Activated naive CD8-positive, alpha-beta T cell treated with anti-CD3 and anti-CD28 coated beads, Interleukin-2, amount 10 ng/mL, durations not matched to agents 7 days and 5 days (primary cell): Measurements from ENCODE around the gene TBXAS1. TPM values are rescaled to one million over a fixed set of nuclear protein-coding genes. Genes with fewer than 3 reads are reported as not detected.
"Not testable (repeated sequence)": the region's sequence is repeated elsewhere in the genome, so short reads cannot be mapped to it uniquely, and the experiment has no call there.

Experiments used
- ATAC-seq: fragments of 150-1000 bp; cut with Tn5 transposase; one replicate; pipeline ENCODE4 v1.10.0; 2021; ENCODE audit warnings: low read depth, moderate library complexity
- POLR2A ChIA-PET: fragments of 350-600 bp; sonication (Branson Sonifier 250); formaldehyde crosslinking; loops from one replicate; lab custom pipeline; 2021; ENCODE audit warnings: antibody characterized with exemption; lab: Charles Lee
- DNase-seq: peaks from one replicate; pipeline ENCODE4 v3.0.0; 2021
- H3K27ac Mint-ChIP-seq: one replicate; pipeline ENCODE4 v1.8.0; 2022; ENCODE audit warnings: mild to moderate bottlenecking, mixed read lengths
- H3K27me3 Mint-ChIP-seq: one replicate; pipeline ENCODE4 v1.8.0; 2022; ENCODE audit warnings: mild to moderate bottlenecking, moderate library complexity, mixed read lengths
- H3K36me3 Mint-ChIP-seq: one replicate; pipeline ENCODE4 v1.8.0; 2021; ENCODE audit warnings: mild to moderate bottlenecking, mixed read lengths
- H3K4me1 Mint-ChIP-seq: one replicate; pipeline ENCODE4 v1.8.0; 2021; ENCODE audit warnings: mixed read lengths
- H3K4me3 Mint-ChIP-seq: one replicate; pipeline ENCODE4 v1.8.0; 2022; ENCODE audit warnings: mild to moderate bottlenecking, moderate library complexity, mixed read lengths
- H3K9me3 Mint-ChIP-seq: one replicate; pipeline ENCODE4 v1.8.0; 2021; ENCODE audit warnings: mixed read lengths
- total RNA-seq, 2 experiments: library from RNA; stranded (reverse); gene quantifications; one replicate each; pipeline ENCODE4 v1.2.3, GENCODE V29; 2021

The TBXAS1 gene
- total RNA-seq, 2 experiments from 2014 or later: 2.1 to 3.0 TPM

- H3K9me3 Mint-ChIP-seq, H3K4me1 Mint-ChIP-seq, H3K27ac Mint-ChIP-seq, POLR2A ChIA-PET, H3K4me3 Mint-ChIP-seq, ATAC-seq, H3K36me3 Mint-ChIP-seq, DNase-seq: not testable (repeated sequence)
- H3K27me3 Mint-ChIP-seq: peaks cover 16% of the 10 kb centered on the region
These were observed 74.0 kb downstream of the TBXAS1 start for GRCh38 chr7:139903103-139903477.

GRCh38 chr7:139906879-139907278, 77.8 kb downstream of the TBXAS1 start:
- Mint-ChIP-seq H3K36me3 (no peaks in the 10 kb centered on the region), H3K9me3 (peaks cover 6% of the 10 kb centered on the region), H3K27ac (no peak overlapping the region), H3K4me3 (no peak overlapping the region), H3K4me1 (no peaks in the 10 kb centered on the region), H3K27me3 (peaks cover 18% of the 10 kb centered on the region)
- POLR2A ChIA-PET: no interaction called here
- DNase-seq (no peak), ATAC-seq (no peak)

- H3K27me3 Mint-ChIP-seq: peaks cover 12% of the 10 kb centered on the region
- H3K9me3 Mint-ChIP-seq: no peaks in the 10 kb centered on the region
- H3K4me1 Mint-ChIP-seq: peaks cover under 1% of the 10 kb centered on the region
- H3K4me3 Mint-ChIP-seq: no peak overlapping the region
- H3K27ac Mint-ChIP-seq: no peak overlapping the region
- DNase-seq (no peak), ATAC-seq (no peak)
- POLR2A ChIA-PET: no interaction called here
- H3K36me3 Mint-ChIP-seq: no peaks in the 10 kb centered on the region
These were observed 79.7 kb downstream of the TBXAS1 start for GRCh38 chr7:139908792-139909191.

GRCh38 chr7:139909379-139910050, 80.5 kb downstream of the TBXAS1 start:
- POLR2A ChIA-PET: no interaction called here

GRCh38 chr7:139913021-139913844, 84.2 kb downstream of the TBXAS1 start:
- no peak overlapping the region for H3K4me3 Mint-ChIP-seq
- H3K27me3 Mint-ChIP-seq: peaks cover 6% of the 10 kb centered on the region
- H3K36me3 Mint-ChIP-seq: peaks cover 2% of the 10 kb centered on the region
- H3K9me3 Mint-ChIP-seq: no peaks in the 10 kb centered on the region
- no peak overlapping the region for H3K27ac Mint-ChIP-seq
- no peak for ATAC-seq
- H3K4me1 Mint-ChIP-seq: peaks cover 15% of the 10 kb centered on the region
- POLR2A ChIA-PET: interaction anchor here (0.6 to 0.7 kb wide), 2 partner anchors 8 to 280 kb away, joined by 4 read pairs; no protein-coding TSS in a partner anchor
- no peak for DNase-seq

More at GRCh38 chr7:139909379-139910050, 80.5 kb downstream of the TBXAS1 start:
- Mint-ChIP-seq H3K4me1 (peaks cover 1% of the 10 kb centered on the region), H3K27me3 (peaks cover 11% of the 10 kb centered on the region), H3K36me3 (no peaks in the 10 kb centered on the region), H3K4me3 (no peak overlapping the region), H3K9me3 (no peaks in the 10 kb centered on the region), H3K27ac (no peak overlapping the region)
- DNase-seq: no peak
- ATAC-seq: no peak

- peaks cover 15% of the 10 kb centered on the region for H3K4me1 Mint-ChIP-seq
- H3K27me3 Mint-ChIP-seq: peaks cover 6% of the 10 kb centered on the region
These were observed 84.7 kb downstream of the TBXAS1 start for GRCh38 chr7:139913845-139914135.

GRCh38 chr7:139914306-139915267, 85.5 kb downstream of the TBXAS1 start:
- H3K27ac Mint-ChIP-seq: no peak overlapping the region
- ATAC-seq (no peak), DNase-seq (no peak)
- peaks cover 2% of the 10 kb centered on the region for H3K36me3 Mint-ChIP-seq
- POLR2A ChIA-PET: interaction anchor here (0.7 kb wide), 1 partner anchor 281 kb away, joined by 4 read pairs; no protein-coding TSS in a partner anchor
- H3K4me1 Mint-ChIP-seq: peaks cover 15% of the 10 kb centered on the region
- no peak overlapping the region for H3K4me3 Mint-ChIP-seq
- H3K9me3 Mint-ChIP-seq: peaks cover 2% of the 10 kb centered on the region
- peaks cover 6% of the 10 kb centered on the region for H3K27me3 Mint-ChIP-seq

More at GRCh38 chr7:139913845-139914135, 84.7 kb downstream of the TBXAS1 start:
- Mint-ChIP-seq H3K27ac (peak overlapping the region; percentile 33), H3K36me3 (peaks cover 2% of the 10 kb centered on the region), H3K9me3 (peaks cover 2% of the 10 kb centered on the region), H3K4me3 (no peak overlapping the region)
- no peak for DNase-seq
- no peak for ATAC-seq
- POLR2A ChIA-PET: interaction anchor here (0.7 kb wide), 1 partner anchor 281 kb away, joined by 4 read pairs; no protein-coding TSS in a partner anchor

GRCh38 chr7:139915268-139915863, 86.3 kb downstream of the TBXAS1 start:
- Mint-ChIP-seq H3K27me3 (peaks cover 6% of the 10 kb centered on the region), H3K36me3 (peaks cover 2% of the 10 kb centered on the region), H3K4me3 (no peak overlapping the region), H3K4me1 (peaks cover 15% of the 10 kb centered on the region), H3K9me3 (peaks cover 2% of the 10 kb centered on the region), H3K27ac (no peak overlapping the region)
- no peak for DNase-seq
- no peak for ATAC-seq
- POLR2A ChIA-PET: interaction anchor here (0.5 kb wide), 1 partner anchor 347 kb away, joined by 3 read pairs; no protein-coding TSS in a partner anchor

GRCh38 chr7:139915864-139916716, 87.0 kb downstream of the TBXAS1 start:
- H3K36me3 Mint-ChIP-seq: peaks cover 2% of the 10 kb centered on the region
- POLR2A ChIA-PET: interaction anchor here (0.5 kb wide), 2 partner anchors 347 to 553 kb away, joined by 3 read pairs; no protein-coding TSS in a partner anchor
- H3K27ac Mint-ChIP-seq: no peak overlapping the region
- ATAC-seq: peak; percentile 90
- H3K9me3 Mint-ChIP-seq: peaks cover 2% of the 10 kb centered on the region
- peaks cover 6% of the 10 kb centered on the region for H3K27me3 Mint-ChIP-seq
- peak; percentile 39 for DNase-seq
- no peak overlapping the region for H3K4me3 Mint-ChIP-seq
- H3K4me1 Mint-ChIP-seq: peaks cover 15% of the 10 kb centered on the region

- no peak overlapping the region for H3K27ac Mint-ChIP-seq
These were observed 87.8 kb downstream of the TBXAS1 start for GRCh38 chr7:139916717-139917395.

GRCh38 chr7:139917851-139918250, 88.8 kb downstream of the TBXAS1 start:
- peaks cover 2% of the 10 kb centered on the region for H3K9me3 Mint-ChIP-seq
- no peak for DNase-seq
- H3K4me1 Mint-ChIP-seq: peaks cover 15% of the 10 kb centered on the region
- H3K27me3 Mint-ChIP-seq: peaks cover 4% of the 10 kb centered on the region
- no peak overlapping the region for H3K27ac Mint-ChIP-seq
- POLR2A ChIA-PET: interaction anchor here (1.2 kb wide), 1 partner anchor 17 kb away, joined by 6 read pairs; no protein-coding TSS in a partner anchor
- no peak overlapping the region for H3K4me3 Mint-ChIP-seq
- H3K36me3 Mint-ChIP-seq: peaks cover 2% of the 10 kb centered on the region
- ATAC-seq: no peak

More at GRCh38 chr7:139916717-139917395, 87.8 kb downstream of the TBXAS1 start:
- POLR2A ChIA-PET: interaction anchor here (0.5 to 1.2 kb wide), 2 partner anchors 16 to 552 kb away, joined by 3 to 6 read pairs; no protein-coding TSS in a partner anchor
- no peak for ATAC-seq
- H3K4me1 Mint-ChIP-seq: peaks cover 15% of the 10 kb centered on the region
- H3K27me3 Mint-ChIP-seq: peaks cover 4% of the 10 kb centered on the region
- peak overlapping the region; percentile 16 for H3K4me3 Mint-ChIP-seq
- peaks cover 2% of the 10 kb centered on the region for H3K36me3 Mint-ChIP-seq
- no peak for DNase-seq
- H3K9me3 Mint-ChIP-seq: peaks cover 2% of the 10 kb centered on the region
